Sciatic nerve (tissue), 2 donors: ENCODE results near the gene AMOTL1. TPM values are rescaled to one million over a fixed set of nuclear protein-coding genes. Genes with fewer than 3 reads are reported as not detected.
"Not testable (repeated sequence)": the region's sequence is repeated elsewhere in the genome, so short reads cannot be mapped to it uniquely, and the experiment has no call there.

Experiments
- ATAC-seq: fragments of 200-7000 bp; cut with Tn5 transposase; one replicate; pipeline ENCODE4 v1.9.1; 2020; ENCODE audit warnings: mild to moderate bottlenecking, moderate library complexity
- DNase-seq: peaks from one replicate; pipeline ENCODE4 v3.0.0-alpha.2; 2020; ENCODE audit warnings: low spot score
- intact Hi-C: fragments of 100-400 bp; cut with DNase I; formaldehyde crosslinking; loops from one replicate; pipeline ENCODE4 v1.14.2; 2022
- total RNA-seq: library from RNA; stranded (reverse); fragmentation: NEBNext Ultra II Directional; extraction: Animal tissue kit (Norgen Biotek cat#: 25700); gene quantifications from one replicate; pipeline ENCODE4 v1.2.1, GENCODE V29; 2021
- donor health status: DM: no; HTN: no; CAD: no.
- donor health status: DM: no; HTN: no; CAD: no.

AMOTL1 gene
- total RNA-seq, 1 donor from 2014 or later, result 75.6 TPM

DNA sequence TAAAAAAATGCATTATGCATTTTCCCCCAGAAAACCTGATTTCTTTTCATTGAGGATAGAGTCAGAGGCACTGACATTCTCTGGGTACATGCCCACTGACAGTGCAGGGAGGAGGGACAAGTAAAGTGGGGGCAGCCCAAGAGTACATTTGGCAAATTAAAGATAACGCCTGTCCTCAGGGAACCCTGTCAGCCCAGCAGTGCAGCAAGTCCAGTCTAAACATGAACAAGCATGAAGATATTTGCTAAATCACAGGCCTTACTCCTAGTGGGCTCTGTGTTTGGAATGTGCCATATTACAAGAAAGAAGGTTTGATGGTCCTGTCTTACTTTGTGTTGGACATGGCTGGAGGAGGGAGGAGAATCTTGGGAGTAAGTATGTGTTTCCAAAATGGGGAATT is 37.9 kb downstream of the AMOTL1 start:
- intact Hi-C loops, result no loop called here
- DNase-seq (no peak), ATAC-seq (peak; percentile 13)

DNA sequence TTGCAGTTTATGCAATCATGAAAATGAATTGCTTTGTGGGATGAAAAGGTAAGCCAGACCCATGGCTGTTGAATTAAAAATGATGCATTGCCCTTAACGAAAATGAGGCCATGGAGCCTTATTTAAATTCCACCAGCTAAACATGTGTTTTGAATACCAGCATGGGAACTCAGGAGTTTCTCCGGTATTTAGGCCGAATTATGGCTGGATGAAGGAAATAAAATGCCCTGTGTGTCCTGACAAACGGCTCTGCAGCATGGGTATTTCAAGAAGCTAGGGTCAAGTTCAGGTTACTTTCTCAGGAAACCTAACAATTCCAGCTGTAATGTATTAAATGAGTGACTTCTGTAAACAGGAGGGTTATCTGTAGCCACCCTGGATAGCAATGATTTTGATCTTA is 38.3 kb downstream of the AMOTL1 start:
- intact Hi-C loops, result no loop called here
- ATAC-seq (no peak), DNase-seq (no peak)

DNA sequence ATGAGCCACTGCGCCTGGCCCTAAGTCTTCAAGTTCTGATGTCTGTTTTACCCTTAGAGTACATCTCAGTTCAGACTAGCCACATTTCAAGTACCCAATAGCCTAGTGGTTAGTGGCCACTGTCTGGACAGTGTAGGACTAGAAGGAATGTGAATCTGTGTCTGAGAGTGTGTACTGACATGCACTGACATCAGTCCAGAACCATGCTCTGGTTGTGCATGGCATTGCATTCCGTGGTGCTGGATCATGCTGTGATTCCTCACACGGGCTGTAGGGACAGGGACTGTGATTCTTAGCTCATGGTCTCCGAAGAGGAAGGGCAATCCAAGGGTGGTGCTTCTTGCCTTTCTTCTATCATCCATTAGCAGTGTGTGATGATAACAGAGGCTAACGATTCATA is 41.1 kb downstream of the AMOTL1 start:
- intact Hi-C loops, result no loop called here
- ATAC-seq (no peak), DNase-seq (no peak)

DNA sequence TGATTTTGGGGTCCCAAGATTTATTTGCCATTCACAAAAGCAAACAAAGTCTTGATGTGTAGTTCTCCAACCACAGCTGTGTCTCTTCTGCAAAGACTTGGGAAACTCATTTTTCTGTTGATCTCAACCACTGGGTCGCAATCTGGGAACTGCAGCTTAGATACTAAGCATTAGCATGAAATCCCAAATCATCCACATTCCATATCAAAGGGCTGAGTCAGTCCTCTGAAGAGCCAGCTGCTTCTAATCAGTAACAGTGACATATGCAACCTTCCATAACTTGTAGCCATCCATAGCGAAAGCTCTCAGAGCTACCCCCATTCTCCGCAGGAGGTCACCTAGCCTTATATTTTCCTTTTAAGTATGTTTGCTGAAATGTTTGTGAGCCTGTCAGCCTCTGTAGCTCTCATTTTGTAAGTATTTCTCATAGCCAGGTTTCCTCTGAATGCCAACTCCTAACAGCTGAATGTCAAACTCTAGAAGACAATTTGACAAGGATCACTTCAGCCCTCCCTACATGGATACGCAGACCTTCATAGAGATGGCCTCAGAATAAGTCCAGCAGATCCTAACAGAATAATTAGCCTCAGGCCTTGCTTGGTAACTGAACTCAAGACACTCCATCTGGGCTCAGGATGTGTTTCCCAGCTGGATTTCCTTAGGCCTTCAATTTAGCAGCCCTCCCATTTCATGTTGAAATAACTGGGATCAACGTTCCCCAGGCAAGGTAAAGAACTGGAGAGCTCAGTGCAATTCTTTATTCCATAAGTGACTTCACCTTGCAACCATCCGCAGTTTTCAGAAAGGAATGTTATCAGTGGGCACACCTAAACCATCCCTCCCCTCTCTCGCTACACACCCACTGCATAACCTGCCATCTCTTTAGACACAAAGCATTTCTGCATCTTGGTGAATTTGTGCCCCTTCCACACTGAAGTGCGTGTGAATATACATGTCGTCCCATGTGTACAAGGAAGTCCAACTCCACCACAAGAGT is 44.9 kb downstream of the AMOTL1 start:
- DNase-seq, ATAC-seq, intact Hi-C loops: not testable (repeated sequence)

DNA sequence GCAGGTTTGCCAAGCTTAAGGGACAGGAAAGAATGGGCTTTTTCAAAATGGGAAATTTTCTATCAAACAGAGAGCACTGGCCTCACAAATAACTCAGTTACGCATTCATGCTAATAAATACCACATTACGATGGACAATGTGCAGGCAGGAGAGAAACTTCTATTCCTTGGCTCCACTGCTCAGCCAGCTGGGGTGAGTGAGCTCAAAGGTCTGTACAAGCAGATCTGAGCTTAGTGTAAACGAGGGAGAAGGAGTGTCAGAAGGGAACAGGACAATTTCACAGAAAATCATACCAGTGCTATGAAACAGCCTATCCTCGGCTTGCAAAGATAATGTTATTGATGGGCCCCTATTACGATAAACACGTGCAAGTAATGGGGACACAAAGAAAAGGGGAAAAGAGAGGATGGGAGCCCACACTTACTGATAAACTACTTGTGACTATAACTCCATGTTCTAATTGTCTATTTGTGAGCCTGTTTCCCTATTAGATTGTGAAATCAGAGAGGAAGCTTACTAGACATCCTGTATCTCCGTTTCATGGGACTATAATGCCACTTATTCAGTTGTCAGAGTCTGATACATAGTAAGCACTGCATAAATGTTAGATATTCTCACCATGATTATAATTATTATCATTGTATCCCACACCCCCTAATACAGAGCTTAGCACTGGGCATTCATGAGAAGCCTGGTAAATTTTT is 46.3 kb downstream of the AMOTL1 start:
- no peak for DNase-seq
- no peak for ATAC-seq
- intact Hi-C loops, result no loop called here

DNA sequence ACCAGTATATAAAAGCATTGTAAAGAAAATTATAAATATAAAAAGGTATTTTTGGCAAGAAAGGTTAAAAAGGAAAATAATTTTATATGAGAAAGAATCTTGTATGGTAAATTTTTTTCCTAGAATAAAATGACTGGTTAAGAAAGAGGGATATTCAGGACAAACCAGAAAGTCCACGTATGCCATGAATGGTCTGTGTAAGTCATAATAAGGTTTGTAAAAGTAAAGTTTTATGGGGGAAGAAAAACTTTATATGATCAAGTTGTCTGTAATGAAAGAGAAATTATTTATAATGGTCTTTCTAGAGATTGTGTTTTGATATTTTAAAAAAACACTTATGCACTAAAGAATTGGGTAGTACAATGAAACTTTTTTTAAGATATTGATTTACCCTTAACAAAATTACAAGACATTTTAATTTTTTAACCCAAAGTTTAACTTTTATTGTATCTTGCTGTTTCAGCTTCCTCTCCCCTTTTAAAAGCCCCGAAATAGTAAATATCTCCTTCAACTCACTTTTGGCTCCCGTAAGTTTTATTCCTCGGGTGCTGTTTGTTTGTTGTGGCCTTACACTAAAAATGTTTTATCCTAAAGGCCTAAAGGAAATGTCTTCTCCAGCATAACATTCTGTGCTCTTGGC is 47.7 kb downstream of the AMOTL1 start:
- intact Hi-C loops, result no loop called here
- no peak for ATAC-seq

DNA sequence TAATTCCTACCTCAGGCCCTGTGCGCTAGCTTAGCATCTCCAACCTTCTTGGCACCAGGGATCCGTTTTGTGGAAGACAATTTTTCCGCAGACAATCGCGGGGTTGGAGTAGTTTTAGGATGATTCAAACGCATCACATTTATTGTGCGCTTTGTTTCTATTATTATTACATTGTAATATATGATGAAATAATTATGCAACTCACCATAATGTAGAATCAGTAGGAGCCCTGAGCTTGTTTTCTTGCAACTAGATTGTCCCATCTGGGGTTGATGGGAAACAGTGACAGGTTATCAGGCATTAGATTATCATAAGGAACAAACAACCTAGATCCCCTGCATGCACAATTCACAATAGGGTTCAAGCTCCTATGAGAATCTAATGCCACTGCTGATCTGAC is 52.3 kb downstream of the AMOTL1 start:
- intact Hi-C loops, result no loop called here
- no peak for DNase-seq
- no peak for ATAC-seq

More for the DNA sequence above, 47.7 kb downstream of the AMOTL1 start:
- no peak for DNase-seq

DNA sequence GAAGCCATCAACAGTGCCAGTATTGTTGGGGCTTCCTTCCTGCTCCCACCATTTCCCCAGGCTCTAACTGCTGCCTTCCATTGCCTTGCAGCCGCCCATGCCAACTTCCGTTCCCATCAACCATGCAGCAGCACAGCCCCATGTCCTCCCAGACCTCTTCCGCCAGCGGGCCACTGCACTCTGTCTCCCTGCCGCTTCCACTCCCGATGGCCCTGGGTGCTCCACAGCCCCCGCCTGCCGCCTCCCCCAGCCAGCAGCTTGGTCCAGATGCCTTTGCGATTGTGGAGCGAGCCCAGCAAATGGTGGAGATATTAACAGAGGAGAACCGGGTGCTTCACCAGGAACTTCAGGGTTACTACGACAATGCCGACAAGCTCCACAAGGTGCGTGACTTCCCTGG is 53.3 kb downstream of the AMOTL1 start:
- ATAC-seq, result no peak
- intact Hi-C loops, result no loop called here
- DNase-seq, result no peak

DNA sequence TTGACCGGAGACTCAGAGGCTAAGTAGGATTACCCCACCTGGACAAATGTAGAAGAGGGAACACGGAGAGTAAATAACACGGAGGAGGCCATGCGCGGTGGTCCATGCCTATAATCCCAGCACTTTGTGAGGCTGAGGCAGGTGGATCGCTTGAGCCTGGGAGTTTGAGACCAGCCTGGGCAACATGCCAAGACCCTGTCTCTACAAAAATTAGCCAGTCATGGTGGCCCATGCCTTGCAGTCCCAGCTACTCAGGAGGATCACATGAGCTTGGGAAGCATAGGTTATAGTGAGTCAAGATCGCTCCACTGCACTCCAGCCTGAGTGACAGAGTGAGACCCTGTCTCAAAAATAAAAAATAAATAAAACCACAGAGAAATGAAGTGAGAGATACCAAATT is 53.9 kb downstream of the AMOTL1 start:
- intact Hi-C loops, result no loop called here
- no peak for ATAC-seq

DNA sequence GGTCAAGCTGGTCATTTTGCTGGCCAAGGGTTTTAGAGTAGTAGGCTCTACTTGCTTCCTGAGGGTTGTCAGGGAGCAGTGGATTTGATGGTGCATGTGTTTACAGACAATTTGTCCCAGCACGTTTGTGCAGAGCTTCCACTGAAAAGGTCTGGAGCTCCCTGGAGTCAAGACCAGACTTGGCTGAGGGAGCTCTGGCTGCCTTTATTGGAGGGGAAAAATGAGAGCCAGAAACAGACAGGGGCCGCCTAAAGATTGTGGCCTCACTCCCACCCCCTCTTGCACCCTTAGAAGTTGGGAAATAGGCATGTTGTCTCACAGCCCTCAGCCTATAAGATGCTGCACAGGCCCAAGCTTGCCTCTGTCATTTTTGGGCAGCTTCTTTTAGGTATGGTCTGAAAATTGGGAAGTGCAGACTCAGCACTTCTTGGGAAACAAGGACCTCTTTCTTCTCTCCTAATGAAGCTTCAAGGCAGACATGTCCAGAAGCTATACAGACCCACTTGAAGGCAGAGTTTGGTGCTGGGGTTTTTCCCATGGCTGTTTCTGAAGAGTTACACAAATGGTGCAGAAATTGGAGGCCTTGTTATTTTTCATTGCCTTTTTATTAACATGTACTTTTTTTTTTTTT is 55.1 kb downstream of the AMOTL1 start:
- intact Hi-C loops, result no loop called here
- ATAC-seq (peak; percentile 35), DNase-seq (no peak)

More for the DNA sequence above, 53.9 kb downstream of the AMOTL1 start:
- no peak for DNase-seq

DNA sequence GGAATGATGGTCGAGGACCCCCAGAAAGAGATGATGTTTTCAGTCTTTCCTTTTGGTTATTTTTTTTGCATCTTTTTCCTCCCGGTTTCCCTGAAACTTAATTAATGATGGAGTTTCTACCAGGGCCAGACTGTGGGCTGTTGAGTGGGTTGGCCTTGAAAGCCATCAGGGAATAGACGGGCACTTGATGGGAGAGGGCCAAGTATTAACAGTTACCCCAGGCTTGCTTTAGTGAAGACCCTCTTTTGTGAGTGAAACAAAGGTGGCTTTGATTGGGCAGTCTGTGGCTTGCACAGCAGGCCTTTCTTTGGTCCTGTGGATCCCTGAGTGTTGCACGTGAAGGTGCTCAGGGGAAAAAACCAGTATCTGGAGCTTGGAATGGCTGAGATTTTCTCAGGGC is 56.9 kb downstream of the AMOTL1 start:
- DNase-seq (no peak), ATAC-seq (no peak)
- intact Hi-C loops, result no loop called here

DNA sequence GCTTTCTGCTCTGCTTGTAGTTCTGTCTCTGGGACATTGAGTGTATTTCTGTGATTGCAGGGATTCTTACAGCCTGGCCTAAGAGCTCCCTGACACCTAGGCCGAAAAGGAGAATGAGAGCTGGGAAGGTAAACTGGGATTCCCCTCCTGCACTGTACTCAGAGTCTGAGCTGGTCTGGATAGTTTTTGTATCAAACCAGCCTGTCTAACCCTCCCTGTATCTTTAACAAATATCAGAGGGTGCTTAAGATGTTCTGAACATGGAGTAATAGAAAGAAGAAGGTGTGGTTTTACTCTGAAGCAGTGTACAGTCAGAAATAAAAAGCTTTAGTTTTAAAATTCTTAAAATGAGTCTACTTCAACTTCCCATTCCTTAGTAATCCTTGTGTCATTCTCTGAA is 57.3 kb downstream of the AMOTL1 start:
- DNase-seq (no peak), ATAC-seq (no peak)
- intact Hi-C loops, result no loop called here

DNA sequence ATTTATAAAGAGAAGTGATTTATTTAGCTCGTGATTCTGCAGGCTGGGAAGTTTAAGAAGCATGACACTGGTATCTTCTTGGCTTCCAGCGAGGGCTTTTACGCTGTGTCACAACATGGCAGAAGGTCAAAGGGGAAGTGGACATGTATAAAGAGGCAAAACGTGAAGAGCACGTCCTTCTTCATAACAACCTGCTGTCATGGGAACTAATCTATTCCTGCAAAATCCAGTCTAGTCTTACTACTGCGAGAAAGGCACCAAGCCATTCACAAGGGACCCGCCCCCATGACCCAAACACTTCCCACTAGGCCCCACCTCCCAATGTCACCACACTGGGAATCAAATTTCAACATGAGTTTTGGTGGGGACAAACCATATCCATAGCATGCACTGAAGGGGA is 58.3 kb downstream of the AMOTL1 start:
- ATAC-seq, result no peak

DNA sequence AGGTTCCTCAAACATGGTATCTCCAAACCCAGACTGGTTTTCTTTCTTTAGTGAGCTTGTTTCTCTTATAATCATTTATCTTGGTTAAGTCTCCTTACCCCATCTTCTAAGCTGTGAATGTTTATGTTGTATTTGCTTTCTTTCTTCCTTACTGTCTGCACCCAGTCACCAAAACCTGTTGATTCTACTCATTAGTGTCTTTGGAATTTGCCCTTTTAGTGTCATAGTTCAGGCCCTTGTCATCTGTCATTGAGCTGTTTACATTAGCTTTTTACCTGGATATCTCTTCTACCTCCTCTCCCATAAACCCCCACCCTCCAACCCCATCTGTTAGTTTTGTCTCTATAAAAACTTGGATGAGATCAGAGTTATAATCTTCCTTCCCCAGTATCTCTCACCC is 59.9 kb downstream of the AMOTL1 start:
- intact Hi-C loops, result no loop called here
- ATAC-seq (no peak), DNase-seq (no peak)

More for the DNA sequence above, 58.3 kb downstream of the AMOTL1 start:
- no peak for DNase-seq
- intact Hi-C loops, result no loop called here

DNA sequence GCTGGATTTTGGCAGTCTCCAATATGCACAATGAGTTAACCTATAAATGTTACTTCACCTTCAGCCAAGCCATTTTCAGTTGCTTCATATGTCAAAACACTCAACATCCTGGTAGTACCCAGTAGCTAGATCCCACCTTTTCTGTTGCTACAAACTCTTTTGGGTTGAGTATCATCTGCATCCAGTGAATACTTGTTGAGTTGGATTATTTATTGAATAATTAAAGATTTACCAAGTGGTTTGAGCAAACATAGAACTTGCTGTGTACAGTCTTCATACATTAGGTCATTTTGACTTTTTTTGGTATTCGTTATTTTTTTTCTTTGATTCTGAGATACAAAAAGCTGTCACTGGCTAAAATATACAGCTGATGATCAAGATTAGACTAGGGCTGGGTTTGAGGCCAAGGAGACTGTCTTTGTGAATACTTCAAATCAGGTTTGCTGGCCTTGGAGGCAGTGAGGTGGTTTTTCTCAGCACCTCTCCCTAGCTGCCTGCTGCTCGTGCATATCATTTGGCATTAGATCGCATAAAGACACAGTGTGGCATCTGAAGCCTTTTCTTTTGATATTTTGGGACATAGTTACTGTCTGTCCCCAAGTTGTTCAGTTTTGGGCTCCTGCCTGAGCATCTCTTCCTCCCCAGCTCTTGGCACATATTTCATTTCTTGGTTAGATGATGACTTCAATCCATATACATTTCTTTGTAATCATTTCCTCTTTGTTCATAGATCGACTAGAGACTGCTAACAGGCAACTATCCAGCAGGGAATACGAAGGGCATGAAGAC is 62.8 kb downstream of the AMOTL1 start:
- DNase-seq (no peak), ATAC-seq (no peak)
- intact Hi-C loops, result no loop called here

DNA sequence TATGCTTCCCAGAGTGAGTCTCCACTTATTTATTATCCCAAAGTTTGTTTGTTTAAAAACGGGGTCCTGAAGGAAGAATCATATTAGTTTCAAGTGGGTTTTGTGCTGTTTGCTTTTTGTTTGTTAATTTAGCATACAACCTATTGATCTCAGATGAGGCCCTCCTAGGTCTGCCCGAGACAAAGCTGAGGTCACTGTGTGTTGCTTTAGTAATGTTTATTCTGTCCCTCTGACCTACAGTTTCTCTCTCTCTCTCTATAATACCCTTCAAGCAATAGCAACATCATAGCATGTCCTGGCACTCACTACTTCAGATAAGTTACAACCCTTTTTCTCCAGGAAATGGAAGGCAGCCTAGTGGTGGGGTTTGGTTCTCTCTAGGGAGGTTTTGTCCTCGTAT is 63.4 kb downstream of the AMOTL1 start:
- DNase-seq (no peak), ATAC-seq (no peak)
- intact Hi-C loops, result no loop called here

DNA sequence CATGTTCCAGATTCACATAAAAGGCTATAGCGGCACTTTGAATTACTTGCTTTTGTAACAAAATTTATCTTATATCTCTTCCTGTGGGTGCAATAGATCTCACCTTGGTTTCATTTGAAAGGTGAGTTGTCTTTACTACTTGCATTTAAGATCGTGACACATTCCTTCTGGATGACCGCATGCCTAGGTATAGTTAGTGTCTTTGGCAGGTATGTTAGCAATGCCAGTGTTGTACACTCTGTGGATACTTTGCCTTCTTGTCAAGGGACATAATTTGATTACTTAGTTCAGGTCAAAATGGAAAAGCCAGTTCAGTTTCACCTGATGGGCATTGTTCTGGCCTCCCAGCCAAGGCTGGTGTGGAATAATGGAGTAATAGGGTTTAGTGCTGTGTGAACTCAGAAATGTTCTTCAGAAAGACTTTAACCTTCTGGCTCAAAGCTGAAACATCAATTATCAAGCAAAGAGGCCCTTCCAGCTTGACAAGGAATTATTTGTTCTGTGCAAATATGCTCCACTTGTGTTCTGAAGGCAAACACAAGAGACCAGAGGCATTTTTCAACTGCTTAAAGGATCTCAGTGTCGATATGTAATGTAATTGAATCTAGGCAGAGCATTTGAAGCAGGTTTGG is 64.6 kb downstream of the AMOTL1 start:
- DNase-seq, result no peak
- no peak for ATAC-seq
- intact Hi-C loops, result no loop called here

DNA sequence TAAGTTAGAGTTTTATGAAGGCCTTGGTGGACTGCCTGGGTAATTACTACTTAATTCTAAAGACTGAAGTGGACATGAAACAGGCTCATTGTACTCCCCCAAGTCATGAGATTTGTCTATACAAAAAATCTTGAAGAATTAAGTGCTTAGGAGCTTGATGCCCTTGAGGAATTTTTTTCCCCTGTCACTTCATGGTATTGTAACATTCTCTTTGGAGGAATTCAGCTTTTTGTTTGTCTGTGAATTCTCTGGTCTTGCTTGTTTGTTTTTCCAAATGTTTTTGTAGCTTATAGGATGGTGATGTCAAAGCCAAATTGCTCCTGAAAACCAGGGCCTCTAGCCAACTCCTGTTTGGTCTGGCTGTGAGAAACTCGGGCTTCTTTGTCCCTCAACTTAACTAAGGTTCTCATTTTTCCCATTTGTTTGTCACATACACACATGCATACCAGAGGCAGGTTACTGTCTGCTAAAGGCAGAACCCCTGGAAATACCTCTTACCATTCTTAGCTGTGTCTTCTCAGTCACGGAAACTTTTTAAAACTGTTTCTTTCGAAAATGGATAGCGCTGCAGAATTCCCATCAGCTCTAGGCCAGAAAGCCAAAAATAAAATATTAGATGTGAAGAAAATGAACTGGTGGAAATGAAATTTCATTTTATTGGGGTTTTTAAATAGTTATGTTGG is 66.9 kb downstream of the AMOTL1 start:
- intact Hi-C loops, result no loop called here
- ATAC-seq (no peak), DNase-seq (no peak)
